ENCODE data around the gene PTPRN2.

The PTPRN2 gene

GRCh38 chr7:157991351-157991750 is 596.3 kb downstream of the PTPRN2 start:
- no peak overlapping the region for H3K4me3 ChIP-seq (ENCODE audit: low read depth, low read length)
- no peak for TF ChIP-seq CTCF (conservative IDR thresholded peaks at IDR 0.05; ENCODE audit: low read depth, low read length)
- DNase-seq (ENCODE audit: low read depth): no peak

GRCh38 chr7:157990881-157991250 is 596.8 kb downstream of the PTPRN2 start:
- DNase-seq (ENCODE audit: low read depth): no peak
- H3K4me3 ChIP-seq (ENCODE audit: low read depth, low read length): no peak overlapping the region
- TF ChIP-seq CTCF (conservative IDR thresholded peaks at IDR 0.05; ENCODE audit: low read depth, low read length): no peak

GRCh38 chr7:157990226-157990880 is 597.3 kb downstream of the PTPRN2 start:
- DNase-seq (ENCODE audit: low read depth): no peak
- no peak for TF ChIP-seq CTCF (conservative IDR thresholded peaks at IDR 0.05; ENCODE audit: low read depth, low read length)
- no peak overlapping the region for H3K4me3 ChIP-seq (ENCODE audit: low read depth, low read length)

- DNase-seq (ENCODE audit: low read depth): no peak
- no peak overlapping the region for H3K4me3 ChIP-seq (ENCODE audit: low read depth, low read length)
- no peak for TF ChIP-seq CTCF (conservative IDR thresholded peaks at IDR 0.05; ENCODE audit: low read depth, low read length)
Measured at GRCh38 chr7:157989589-157989988, 598.0 kb downstream of the PTPRN2 start.

- TF ChIP-seq CTCF (conservative IDR thresholded peaks at IDR 0.05; ENCODE audit: low read depth, low read length): no peak
- no peak for DNase-seq (ENCODE audit: low read depth)
Measured at GRCh38 chr7:157987906-157988305, 599.7 kb downstream of the PTPRN2 start.

GRCh38 chr7:157986051-157986450 is 601.6 kb downstream of the PTPRN2 start:
- no peak overlapping the region for H3K4me3 ChIP-seq (ENCODE audit: low read depth, low read length)
- no peak for TF ChIP-seq CTCF (conservative IDR thresholded peaks at IDR 0.05; ENCODE audit: low read depth, low read length)
- DNase-seq (ENCODE audit: low read depth): no peak

More at GRCh38 chr7:157987906-157988305, 599.7 kb downstream of the PTPRN2 start:
- no peak overlapping the region for H3K4me3 ChIP-seq (ENCODE audit: low read depth, low read length)

- TF ChIP-seq CTCF (conservative IDR thresholded peaks at IDR 0.05; ENCODE audit: low read depth, low read length): no peak
- no peak overlapping the region for H3K4me3 ChIP-seq (ENCODE audit: low read depth, low read length)
- no peak for DNase-seq (ENCODE audit: low read depth)
Measured at GRCh38 chr7:157985636-157986035, 602.0 kb downstream of the PTPRN2 start.

Data from choroid plexus epithelial cell (primary cell).